K562 (cell line): ENCODE measurements around the gene CD34. TPM values are rescaled to one million over a fixed set of nuclear protein-coding genes. Genes with fewer than 3 reads are reported as not detected.

ENCODE experiments used
- BRF1 ChIP-seq: IDR thresholded peaks from 3 replicates; pipeline ENCODE4 v1.6.1; 2011; ENCODE audit warnings: borderline replicate concordance, mild to moderate bottlenecking; ENCODE audit not compliant: insufficient read length; ENCODE audit errors: extremely low read depth
- CEBPG ChIP-seq, 3 experiments: fragments of 200-800 bp in 1 of 3; sonication (Bioruptor generic) in 1 of 3; sonication (generic) in 1 of 3; formaldehyde crosslinking in 1 of 3; IDR thresholded peaks in 2 of 3; conservative IDR thresholded peaks in 1 of 3; 2 replicates each; pipeline versions ENCODE4 v1.6.1 to v1.8.0; 2016 to 2022; ENCODE audit warnings: missing compliant biosample characterization in 2 of 3, missing genetic modification characterization in 2 of 3, mild to moderate bottlenecking in 1 of 3, missing genetic modification reagents in 1 of 3
- GTF3C2 ChIP-seq: IDR thresholded peaks from 3 replicates; pipeline ENCODE4 v1.6.1; 2011; ENCODE audit warnings: borderline replicate concordance, mild to moderate bottlenecking, moderate library complexity; ENCODE audit not compliant: insufficient read length; ENCODE audit errors: extremely low read depth
- HDAC3 ChIP-seq: fragments of 450-650 bp; IDR thresholded peaks from 2 replicates; pipeline ENCODE4 v1.6.1; 2018; ENCODE audit warnings: borderline replicate concordance, mild to moderate bottlenecking, moderate library complexity; ENCODE audit not compliant: partially characterized antibody
- NUFIP1 ChIP-seq: fragments of 450-650 bp; IDR thresholded peaks from 2 replicates; pipeline ENCODE4 v1.6.1; 2018; ENCODE audit not compliant: partially characterized antibody
- RERE ChIP-seq: sonication (generic); formaldehyde crosslinking; IDR thresholded peaks from 2 replicates; pipeline ENCODE4 v1.8.0; 2023; ENCODE audit warnings: missing genetic modification reagents, mild to moderate bottlenecking, borderline replicate concordance
- ZBED1 ChIP-seq: IDR thresholded peaks from 2 replicates; pipeline ENCODE4 v1.6.1; 2014
- polyA plus RNA-seq, 8 experiments: library from polyadenylated mRNA; depleted of rRNA in 4 of 8; stranded (reverse) in 5 of 8; unstranded in 3 of 8; fragments of >200 nt; fragmentation: Nextera tagmentation in 2 of 8; fragmentation: Illumina TruSeq in 1 of 8; extraction: Ambion mirVana in 2 of 8; extraction: Trizol in 1 of 8; gene quantifications; 2 replicates each; pipeline versions ENCODE4 v1.2.1 to v1.2.3, GENCODE V29; 2011 to 2014; ENCODE audit warnings: inconsistent platforms in 1 of 8, missing spikeins in 1 of 8
- total RNA-seq, 7 experiments: library from RNA; depleted of rRNA in 6 of 7; stranded (reverse); fragments of >200 nt in 6 of 7; fragmentation: Illumina TruSeq in 2 of 7; extraction: Trizol in 2 of 7; gene quantifications; 2 replicates each; pipeline versions ENCODE4 v1.2.1 to v1.2.3, GENCODE V29; 2011 to 2021; ENCODE audit warnings: low replicate concordance in 1 of 7

CD34 gene
- total and polyA plus RNA-seq, 9 of the 15 experiments (the other 6 are each of a cell fraction or from before 2014, with no cell fraction given), result not detected

GRCh38 chr1:207837673-207838072, 73.3 kb downstream of the CD34 start (continued):
- TF ChIP-seq BRF1 (no peak), CEBPG (CRISPR knock-in tag; IDR thresholded peaks at IDR 0.05) (no peak), CEBPG (tag; conservative IDR thresholded peaks at IDR 0.05 in 1 of 2, IDR thresholded peaks at IDR 0.05 in 1 of 2) (no peak), NUFIP1 (no peak), HDAC3 (no peak), RERE (CRISPR knock-in tag) (no peak), GTF3C2 (no peak), ZBED1 (no peak)
